Astrocyte of the cerebellum (primary cell): ENCODE measurements around the gene CLN3.
"Not testable (repeated sequence)": the region's sequence is repeated elsewhere in the genome, so short reads cannot be mapped to it uniquely, and the experiment has no call there.

Experiments
- DNase-seq: peaks from one replicate; pipeline ENCODE4 v3.0.0-alpha.2; 2011; ENCODE audit warnings: low read depth
- H3K4me3 ChIP-seq: 2 replicates; pipeline ENCODE4 v1.5.1; 2011; ENCODE audit warnings: mild to moderate bottlenecking, low read depth, low read length, moderate library complexity
- in situ Hi-C: cut with HindIII; loops from 2 replicates; pipeline ENCODE4 v1.10.0; 2017; ENCODE audit warnings: low sequenced_read_pairs
- TF ChIP-seq, protein P1 (sequence below): IDR thresholded peaks from 2 replicates; pipeline ENCODE4 v1.5.1; 2012; ENCODE audit warnings: low read length, low read depth, moderate library complexity, mild to moderate bottlenecking; ENCODE audit errors: missing control alignments

Gene CLN3

DNA sequence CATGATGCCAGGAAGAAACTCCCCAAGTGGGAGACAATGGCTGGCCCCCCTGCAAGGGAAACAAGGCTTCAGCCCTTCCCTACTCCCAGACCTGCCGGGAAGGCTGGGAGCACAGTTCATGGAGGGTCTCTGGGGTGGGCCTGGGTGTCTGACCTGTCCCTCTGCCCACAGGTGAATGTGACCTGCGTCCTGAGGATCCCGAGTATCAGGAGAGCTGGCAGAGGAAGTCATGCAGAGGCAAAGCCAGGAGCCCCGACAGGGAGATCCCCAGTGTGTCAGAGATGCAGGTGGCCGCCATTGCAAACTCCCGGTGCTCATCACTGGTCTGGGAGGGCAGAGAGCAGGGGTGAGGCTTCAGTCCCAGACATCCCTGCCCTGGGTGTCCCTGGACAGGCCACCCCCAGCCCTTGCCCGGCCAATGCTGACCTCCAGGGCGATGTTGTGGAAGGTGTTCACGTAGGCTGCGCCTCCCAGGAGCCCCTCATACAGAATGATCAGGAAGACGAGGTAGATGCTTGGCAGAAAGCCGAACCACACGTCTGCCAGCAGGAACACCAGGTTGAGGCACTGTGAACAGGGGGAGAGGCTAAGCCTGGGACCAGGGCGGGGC lies 14.5 kb downstream of the CLN3 start:
- TF ChIP-seq, protein P1, sequence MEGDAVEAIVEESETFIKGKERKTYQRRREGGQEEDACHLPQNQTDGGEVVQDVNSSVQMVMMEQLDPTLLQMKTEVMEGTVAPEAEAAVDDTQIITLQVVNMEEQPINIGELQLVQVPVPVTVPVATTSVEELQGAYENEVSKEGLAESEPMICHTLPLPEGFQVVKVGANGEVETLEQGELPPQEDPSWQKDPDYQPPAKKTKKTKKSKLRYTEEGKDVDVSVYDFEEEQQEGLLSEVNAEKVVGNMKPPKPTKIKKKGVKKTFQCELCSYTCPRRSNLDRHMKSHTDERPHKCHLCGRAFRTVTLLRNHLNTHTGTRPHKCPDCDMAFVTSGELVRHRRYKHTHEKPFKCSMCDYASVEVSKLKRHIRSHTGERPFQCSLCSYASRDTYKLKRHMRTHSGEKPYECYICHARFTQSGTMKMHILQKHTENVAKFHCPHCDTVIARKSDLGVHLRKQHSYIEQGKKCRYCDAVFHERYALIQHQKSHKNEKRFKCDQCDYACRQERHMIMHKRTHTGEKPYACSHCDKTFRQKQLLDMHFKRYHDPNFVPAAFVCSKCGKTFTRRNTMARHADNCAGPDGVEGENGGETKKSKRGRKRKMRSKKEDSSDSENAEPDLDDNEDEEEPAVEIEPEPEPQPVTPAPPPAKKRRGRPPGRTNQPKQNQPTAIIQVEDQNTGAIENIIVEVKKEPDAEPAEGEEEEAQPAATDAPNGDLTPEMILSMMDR, result no peak
- DNase-seq, result no peak
- H3K4me3 ChIP-seq, result no peak overlapping the region
- in situ Hi-C loops, result no loop called here

GRCh38 chr16:28475221-28475620 lies 16.7 kb downstream of the CLN3 start:
- TF ChIP-seq, protein P1, result no peak
- H3K4me3 ChIP-seq, result no peak overlapping the region
- in situ Hi-C loops, result no loop called here
- no peak for DNase-seq

GRCh38 chr16:28473714-28474265 lies 18.1 kb downstream of the CLN3 start:
- TF ChIP-seq, protein P1, result no peak
- in situ Hi-C loops, result no loop called here
- no peak for DNase-seq
- H3K4me3 ChIP-seq, result no peak overlapping the region

- in situ Hi-C loops, H3K4me3 ChIP-seq, DNase-seq: not testable (repeated sequence)
Observed at GRCh38 chr16:28447081-28447480, 44.8 kb downstream of the CLN3 start.

DNA sequence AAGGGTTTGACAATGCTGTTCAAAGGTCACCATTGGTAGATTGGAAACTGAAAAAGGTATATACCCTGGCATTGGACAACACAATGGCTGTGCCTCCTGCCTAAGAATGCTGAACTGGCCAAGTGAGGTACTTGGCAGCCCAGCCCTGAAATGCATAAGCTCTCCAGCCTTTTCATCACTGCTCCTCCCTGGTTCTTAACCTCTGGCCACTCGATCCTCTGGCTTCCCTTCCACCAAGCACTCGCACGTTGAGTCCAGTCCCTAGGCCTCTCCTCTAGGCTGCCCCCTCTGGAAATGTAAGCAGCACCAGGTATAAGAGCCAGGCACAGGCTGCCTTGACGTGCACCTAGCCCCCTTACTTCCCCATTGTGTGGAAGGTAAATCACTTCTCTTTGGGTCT lies 45.5 kb downstream of the CLN3 start:
- in situ Hi-C loops, H3K4me3 ChIP-seq, DNase-seq: not testable (repeated sequence)

DNA sequence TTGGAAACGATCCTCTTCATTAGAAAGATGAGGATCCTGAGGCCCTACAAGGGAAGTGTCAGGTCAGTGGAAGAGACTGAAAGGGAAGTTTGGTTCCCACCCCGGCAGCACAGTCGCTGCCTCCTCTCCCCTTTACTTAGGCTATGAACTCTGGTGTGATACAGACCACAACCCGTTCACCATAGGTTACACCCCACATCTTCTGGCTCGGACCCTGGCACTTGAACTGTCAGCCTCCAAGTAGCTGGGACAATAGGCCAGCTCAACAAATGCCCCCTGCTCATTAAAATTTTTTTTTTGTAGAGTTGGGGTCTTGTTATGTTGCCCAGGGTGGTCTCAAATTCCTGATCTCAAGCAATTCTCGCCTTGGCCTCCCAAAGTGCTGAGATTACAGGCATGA lies 47.9 kb downstream of the CLN3 start:
- in situ Hi-C loops, DNase-seq, H3K4me3 ChIP-seq: not testable (repeated sequence)

DNA sequence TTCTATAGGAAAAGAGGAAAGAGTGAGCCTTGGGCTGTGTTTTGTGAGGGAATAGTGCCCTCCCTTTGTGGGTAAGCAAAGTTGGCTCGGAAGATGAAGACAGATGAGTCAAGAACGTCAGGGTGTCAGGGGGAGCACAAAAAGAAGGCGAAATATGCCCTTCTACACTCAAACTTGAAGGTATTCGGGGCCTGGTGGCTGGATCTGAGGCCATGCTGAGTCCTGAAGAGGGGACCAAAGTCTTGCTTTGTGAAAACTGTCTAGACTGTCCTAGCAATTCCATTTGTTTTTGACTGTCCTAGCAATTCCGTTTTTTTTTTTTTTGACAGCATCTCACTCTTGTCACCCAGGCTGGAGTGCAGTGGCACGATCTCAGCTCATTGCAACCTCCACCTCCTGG lies 53.0 kb downstream of the CLN3 start:
- in situ Hi-C loops, DNase-seq, H3K4me3 ChIP-seq: not testable (repeated sequence)

- H3K4me3 ChIP-seq, DNase-seq, in situ Hi-C loops: not testable (repeated sequence)
Observed at GRCh38 chr16:28435340-28435739, 56.5 kb downstream of the CLN3 start.
